SU-DHL-6 (cell line): ENCODE data around the gene NFYC.
A peak's percentile ranks its signal among the peaks of the same experiment; 100 is the strongest.

Experiments
- H2AFZ ChIP-seq: fragments of 200-600 bp; sonication (generic); 2 replicates; pipeline ENCODE4 v1.6.1; 2014; ENCODE audit warnings: low read depth, mild to moderate bottlenecking, moderate library complexity, mixed read lengths, antibody characterized with exemption, low read length; ENCODE audit not compliant: severe bottlenecking
- H3F3A ChIP-seq: fragments of 200-600 bp; shearing (Covaris generic); 2 replicates; pipeline ENCODE4 v1.6.0; 2016; ENCODE audit warnings: antibody characterized with exemption, mild to moderate bottlenecking; ENCODE audit not compliant: insufficient read depth
- H3K27ac ChIP-seq: fragments of 200-600 bp; sonication (generic); 2 replicates; pipeline ENCODE4 v1.5.1; 2016; ENCODE audit warnings: low read depth, mild to moderate bottlenecking, low read length, moderate library complexity, mixed read lengths
- H3K27me3 ChIP-seq: fragments of 200-600 bp; sonication (generic), shearing (Covaris generic); 2 replicates; pipeline ENCODE4 v1.6.0; 2014; ENCODE audit warnings: mild to moderate bottlenecking, low read length
- H3K36me3 ChIP-seq: fragments of 200-600 bp; sonication (generic); 2 replicates; pipeline ENCODE4 v1.6.1; 2014; ENCODE audit warnings: mild to moderate bottlenecking, low read length, mixed read lengths
- H3K4me2 ChIP-seq: fragments of 300-600, 200-600 bp; shearing (Covaris generic), sonication (generic); 2 replicates; pipeline ENCODE4 v1.6.0; 2014; ENCODE audit warnings: low read length, low read depth, mild to moderate bottlenecking; ENCODE audit not compliant: poor library complexity, severe bottlenecking
- H3K4me3 ChIP-seq: fragments of 200-600 bp; sonication (generic); 2 replicates; pipeline ENCODE4 v1.5.1; 2014; ENCODE audit warnings: antibody characterized with exemption, low read length, mild to moderate bottlenecking, mixed read lengths; ENCODE audit not compliant: insufficient read depth, poor library complexity, severe bottlenecking
- H3K79me2 ChIP-seq: fragments of 200-600 bp; sonication (generic); 2 replicates; pipeline ENCODE4 v1.6.1; 2014; ENCODE audit warnings: mild to moderate bottlenecking, low read length, moderate library complexity; ENCODE audit not compliant: insufficient read depth
- H3K9ac ChIP-seq: fragments of 200-600 bp; sonication (generic); 2 replicates; pipeline ENCODE4 v1.7.0; 2014; ENCODE audit warnings: mild to moderate bottlenecking, low read length
- H3K9me2 ChIP-seq: fragments of 200-600 bp; sonication (generic); replicated peaks from 2 replicates; pipeline ENCODE4 v1.6.1; 2014; ENCODE audit warnings: low read length; ENCODE audit not compliant: insufficient read depth
- H3K9me3 ChIP-seq: fragments of 200-600 bp; sonication (generic); 2 replicates; pipeline ENCODE4 v1.6.1; 2014; ENCODE audit warnings: low read length, mixed read lengths; ENCODE audit not compliant: insufficient read depth
- H4K20me1 ChIP-seq: fragments of 200-600 bp; sonication (generic); 2 replicates; pipeline ENCODE4 v1.6.1; 2014; ENCODE audit warnings: low read depth, mild to moderate bottlenecking, antibody characterized with exemption, low read length, moderate library complexity, mixed read lengths
- EZH2phosphoT487 ChIP-seq: fragments of 200-600 bp; sonication (generic), shearing (Covaris generic); conservative IDR thresholded peaks from 2 replicates; pipeline ENCODE4 v1.6.1; 2018; ENCODE audit warnings: mild to moderate bottlenecking, antibody characterized with exemption, low read length, moderate library complexity, mixed read lengths
- TF ChIP-seq, protein P1 (sequence below): fragments of 200-600 bp; sonication (generic); IDR thresholded peaks from one replicate; pipeline ENCODE4 v1.5.1; 2017; ENCODE audit warnings: antibody characterized with exemption, mild to moderate bottlenecking, low read length, moderate library complexity; ENCODE audit not compliant: insufficient read depth, poor library complexity, severe bottlenecking

Gene NFYC

DNA sequence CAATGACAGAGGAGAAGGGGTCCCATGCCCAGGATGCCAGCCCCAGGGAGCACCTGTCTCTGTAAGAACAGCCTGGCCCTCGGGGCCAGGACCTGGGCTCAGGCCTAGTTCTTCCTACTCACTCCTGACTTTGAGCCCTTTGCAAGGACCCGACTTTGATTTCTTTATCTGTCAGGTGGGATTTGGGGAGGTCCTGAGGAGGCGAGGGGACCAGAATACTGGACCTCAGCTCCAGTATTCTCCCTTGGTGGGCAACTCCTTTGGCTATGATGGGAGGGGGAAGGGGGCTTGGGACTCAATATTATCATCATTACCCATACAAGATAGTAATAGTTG lies 110.2 kb downstream of the NFYC start:
- Histone ChIP-seq H3K27ac (no peak overlapping the region), H2AFZ (no peak overlapping the region), H3K9ac (peak overlapping the region; percentile 30; the same call in 1 of the 2 replicates), H3K79me2 (no peaks in the 10 kb centered on the region), H3K9me3 (no peaks in the 10 kb centered on the region), H3K4me3 (peak overlapping the region; percentile 44), H4K20me1 (no peaks in the 10 kb centered on the region), H3K4me2 (peak overlapping the region; percentile 64), H3K36me3 (no peaks in the 10 kb centered on the region), H3K27me3 (no peaks in the 10 kb centered on the region), H3K9me2 (no peaks in the 10 kb centered on the region), H3F3A (no peaks in the 10 kb centered on the region)
- TF ChIP-seq EZH2phosphoT487: no peak
- TF ChIP-seq, protein P1, sequence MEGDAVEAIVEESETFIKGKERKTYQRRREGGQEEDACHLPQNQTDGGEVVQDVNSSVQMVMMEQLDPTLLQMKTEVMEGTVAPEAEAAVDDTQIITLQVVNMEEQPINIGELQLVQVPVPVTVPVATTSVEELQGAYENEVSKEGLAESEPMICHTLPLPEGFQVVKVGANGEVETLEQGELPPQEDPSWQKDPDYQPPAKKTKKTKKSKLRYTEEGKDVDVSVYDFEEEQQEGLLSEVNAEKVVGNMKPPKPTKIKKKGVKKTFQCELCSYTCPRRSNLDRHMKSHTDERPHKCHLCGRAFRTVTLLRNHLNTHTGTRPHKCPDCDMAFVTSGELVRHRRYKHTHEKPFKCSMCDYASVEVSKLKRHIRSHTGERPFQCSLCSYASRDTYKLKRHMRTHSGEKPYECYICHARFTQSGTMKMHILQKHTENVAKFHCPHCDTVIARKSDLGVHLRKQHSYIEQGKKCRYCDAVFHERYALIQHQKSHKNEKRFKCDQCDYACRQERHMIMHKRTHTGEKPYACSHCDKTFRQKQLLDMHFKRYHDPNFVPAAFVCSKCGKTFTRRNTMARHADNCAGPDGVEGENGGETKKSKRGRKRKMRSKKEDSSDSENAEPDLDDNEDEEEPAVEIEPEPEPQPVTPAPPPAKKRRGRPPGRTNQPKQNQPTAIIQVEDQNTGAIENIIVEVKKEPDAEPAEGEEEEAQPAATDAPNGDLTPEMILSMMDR: no peak

DNA sequence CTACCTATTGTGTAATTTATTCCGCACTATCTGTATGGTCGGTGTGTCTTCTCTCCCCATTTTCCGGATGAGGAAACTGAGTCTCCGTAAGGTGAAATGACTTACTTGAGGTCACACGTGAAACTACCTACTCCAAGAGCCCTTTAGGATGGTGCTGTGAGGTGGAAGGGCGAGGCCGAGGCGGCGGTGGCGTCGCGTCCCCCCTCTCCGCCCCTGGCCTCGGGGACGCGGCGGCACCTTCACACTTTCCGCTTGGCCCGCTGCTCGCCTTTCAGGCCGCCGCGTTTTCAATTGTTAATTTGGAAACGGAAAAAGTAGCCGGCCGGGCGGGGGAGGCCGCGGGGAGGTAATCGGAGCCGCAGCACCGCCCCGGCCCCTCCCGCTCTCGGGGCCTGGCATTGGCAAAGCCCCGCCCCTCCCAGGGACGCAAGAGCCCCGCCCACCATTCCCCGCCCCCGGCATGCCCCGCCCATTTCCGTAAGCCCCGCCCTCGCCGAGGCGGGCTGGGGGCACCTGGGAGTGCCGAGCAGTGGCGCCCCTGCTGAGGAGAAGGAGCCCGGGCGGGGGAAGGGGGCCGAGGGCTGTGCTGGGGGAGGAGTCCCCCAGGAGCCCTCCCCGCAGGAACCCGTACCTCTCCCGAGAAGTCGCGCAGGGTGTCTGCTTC lies 110.7 kb downstream of the NFYC start:
- H3K79me2 ChIP-seq: no peaks in the 10 kb centered on the region
- no peaks in the 10 kb centered on the region for H3K27me3 ChIP-seq
- no peaks in the 10 kb centered on the region for H4K20me1 ChIP-seq
- H3K9me2 ChIP-seq: no peaks in the 10 kb centered on the region
- TF ChIP-seq EZH2phosphoT487: no peak
- H3K36me3 ChIP-seq: no peaks in the 10 kb centered on the region
- H3F3A ChIP-seq: no peaks in the 10 kb centered on the region
- H3K9ac ChIP-seq: peak overlapping the region; percentile 30; the same call in 1 of the 2 replicates
- peak overlapping the region; percentile 64 for H3K4me2 ChIP-seq
- peak overlapping the region; percentile 44 for H3K4me3 ChIP-seq
- peak overlapping the region; percentile 56 for H2AFZ ChIP-seq
- H3K9me3 ChIP-seq: no peaks in the 10 kb centered on the region
- no peak overlapping the region for H3K27ac ChIP-seq

DNA sequence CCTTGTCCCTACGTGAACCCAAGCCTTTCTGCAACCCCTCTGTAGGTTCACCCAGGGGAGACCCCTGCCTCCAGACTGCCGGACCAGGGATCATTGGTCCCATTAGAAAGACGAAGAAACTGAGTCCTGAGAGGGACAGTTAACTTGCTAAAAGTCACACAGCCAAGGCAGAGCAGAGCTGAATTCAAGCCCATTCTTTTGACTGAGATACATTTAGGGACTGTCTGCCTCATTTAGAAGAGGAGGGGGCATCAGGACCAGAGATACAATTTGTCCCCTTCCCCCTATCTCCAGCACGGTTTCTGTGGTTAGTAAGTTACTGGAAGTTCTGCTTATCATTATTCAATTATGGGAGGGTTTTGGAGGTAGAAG lies 111.2 kb downstream of the NFYC start:
- Histone ChIP-seq H3K4me2 (peak overlapping the region; percentile 64), H3F3A (no peaks in the 10 kb centered on the region), H3K79me2 (no peaks in the 10 kb centered on the region), H3K36me3 (no peaks in the 10 kb centered on the region), H3K27me3 (no peaks in the 10 kb centered on the region), H3K27ac (no peak overlapping the region), H3K4me3 (no peak overlapping the region), H3K9me2 (no peaks in the 10 kb centered on the region), H4K20me1 (no peaks in the 10 kb centered on the region), H3K9me3 (no peaks in the 10 kb centered on the region), H3K9ac (no peak overlapping the region), H2AFZ (no peak overlapping the region)
- TF ChIP-seq EZH2phosphoT487: no peak
- TF ChIP-seq, protein P1: no peak

DNA sequence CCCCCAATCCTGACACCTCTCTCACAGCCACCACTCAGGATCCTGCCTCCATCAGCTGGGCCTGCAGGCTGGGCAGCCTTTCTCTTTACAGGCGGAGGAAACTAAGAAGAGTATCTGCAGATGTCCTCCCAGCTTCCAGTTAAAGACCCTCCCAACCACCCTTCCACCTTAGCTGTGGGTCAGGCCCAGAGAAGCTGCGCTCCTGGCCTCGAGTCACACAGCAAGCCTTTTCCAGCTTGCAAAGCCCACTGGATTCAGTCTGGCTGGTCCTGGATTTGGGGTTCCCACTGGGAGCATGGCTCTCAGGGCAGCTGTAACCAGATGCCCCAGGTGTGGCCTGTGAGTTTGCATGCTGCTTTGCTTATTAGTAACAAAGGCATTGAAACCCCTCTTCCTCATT lies 111.9 kb downstream of the NFYC start:
- Histone ChIP-seq H3K4me3 (no peak overlapping the region), H3K9ac (no peak overlapping the region), H3K79me2 (no peaks in the 10 kb centered on the region), H4K20me1 (no peaks in the 10 kb centered on the region), H3K27ac (no peak overlapping the region), H2AFZ (no peak overlapping the region), H3K27me3 (no peaks in the 10 kb centered on the region), H3F3A (no peaks in the 10 kb centered on the region), H3K4me2 (no peak overlapping the region), H3K9me3 (no peaks in the 10 kb centered on the region), H3K36me3 (no peaks in the 10 kb centered on the region), H3K9me2 (no peaks in the 10 kb centered on the region)
- TF ChIP-seq EZH2phosphoT487: no peak
- TF ChIP-seq, protein P1: no peak
